HG03354 (cell line): ENCODE measurements around the gene UGT2B7.
"Not testable (repeated sequence)": the region's sequence is repeated elsewhere in the genome, so short reads cannot be mapped to it uniquely, and the experiment has no call there.

ENCODE experiments used
- ATAC-seq: cut with Tn5 transposase; IDR thresholded peaks from one replicate; pipeline ENCODE4 v1.9.1; 2021; ENCODE audit warnings: mild to moderate bottlenecking; ENCODE audit not compliant: unreplicated experiment, poor library complexity, severe bottlenecking

Gene UGT2B7

GRCh38 chr4:69096111-69096656, at the start of gene UGT2B7:
Gene UGT2B7, plus strand, starts transcription at chr4:69096474. Its CDS starts 47 bp downstream, at chr4:69096521.
- ATAC-seq = no peak

- ATAC-seq = no peak
Measured at GRCh38 chr4:69049860-69050259, 46.4 kb upstream of the UGT2B7 start.

GRCh38 chr4:69050853-69051575, 45.3 kb upstream of the UGT2B7 start:
- not testable (repeated sequence) for ATAC-seq

- ATAC-seq = no peak
Measured at GRCh38 chr4:69051576-69051943, 44.7 kb upstream of the UGT2B7 start.

- ATAC-seq = not testable (repeated sequence)
Measured at GRCh38 chr4:69053309-69053885, 42.9 kb upstream of the UGT2B7 start.

- not testable (repeated sequence) for ATAC-seq
Measured at GRCh38 chr4:69054033-69054432, 42.2 kb upstream of the UGT2B7 start.

GRCh38 chr4:69054578-69055200, 41.6 kb upstream of the UGT2B7 start:
- ATAC-seq = peak; percentile 48

- no peak for ATAC-seq
Measured at GRCh38 chr4:69056150-69056549, 40.1 kb upstream of the UGT2B7 start.

- ATAC-seq = peak; percentile 42
Measured at GRCh38 chr4:69056921-69057550, 39.2 kb upstream of the UGT2B7 start.

GRCh38 chr4:69057620-69058409, 38.5 kb upstream of the UGT2B7 start:
- peak; percentile 77 for ATAC-seq

- ATAC-seq = no peak
Measured at GRCh38 chr4:69058410-69059059, 37.7 kb upstream of the UGT2B7 start.

- ATAC-seq = no peak
Measured at GRCh38 chr4:69060651-69061308, 35.5 kb upstream of the UGT2B7 start.

GRCh38 chr4:69064391-69064790, 31.9 kb upstream of the UGT2B7 start:
- ATAC-seq = no peak

- ATAC-seq = no peak
Measured at GRCh38 chr4:69066945-69067344, 29.3 kb upstream of the UGT2B7 start.

GRCh38 chr4:69069085-69069484, 27.2 kb upstream of the UGT2B7 start:
- no peak for ATAC-seq

GRCh38 chr4:69070590-69070989, 25.7 kb upstream of the UGT2B7 start:
- no peak for ATAC-seq

GRCh38 chr4:69071286-69071685, 25.0 kb upstream of the UGT2B7 start:
- no peak for ATAC-seq

- ATAC-seq = no peak
Measured at GRCh38 chr4:69073375-69073774, 22.9 kb upstream of the UGT2B7 start.
